Measurements from ENCODE around the gene CTNS.

GRCh38 chr17:3630781-3631180, 5.8 kb upstream of the CTNS start:
- TF ChIP-seq POLR2AphosphoS5 (IDR thresholded peaks at IDR 0.05): no peak
- TF ChIP-seq CTCF (IDR thresholded peaks at IDR 0.05): no peak
- TF ChIP-seq POLR2A (IDR thresholded peaks at IDR 0.05): no peak

Measured in stomach (tissue), 4 donors.